H1 (cell line): ENCODE results near the gene ERCC3. TPM values are rescaled to one million over a fixed set of nuclear protein-coding genes. Genes with fewer than 3 reads are reported as not detected.

Experiments used
- BACH1 ChIP-seq: IDR thresholded peaks from 2 replicates; pipeline ENCODE4 v1.6.1; 2012; ENCODE audit warnings: low read length, improper control_type of control experiment
- CBX5 ChIP-seq: fragments of 300-800, 300-1000 bp; sonication (generic); IDR thresholded peaks from 2 replicates; pipeline ENCODE4 v1.7.1; 2016; ENCODE audit warnings: antibody characterized with exemption, low read length, low read depth
- CTBP2 ChIP-seq: IDR thresholded peaks from 2 replicates; pipeline ENCODE4 v1.7.0; 2011; ENCODE audit warnings: borderline replicate concordance, mild to moderate bottlenecking, moderate library complexity, mixed read lengths, low read length; ENCODE audit not compliant: insufficient read depth, insufficient read length
- EP300 ChIP-seq, 2 experiments: IDR thresholded peaks; 1 replicate in 1 of 2; 2 replicates in 1 of 2; pipeline ENCODE4 v1.6.1; 2011 to 2012; ENCODE audit warnings: low read depth in 2 of 2, low read length in 2 of 2, mild to moderate bottlenecking in 2 of 2, borderline replicate concordance in 1 of 2, inconsistent platforms in 1 of 2, moderate library complexity in 1 of 2
- KDM4A ChIP-seq: IDR thresholded peaks from one replicate; pipeline ENCODE4 v1.7.1; 2012; ENCODE audit warnings: low read depth, mild to moderate bottlenecking, moderate library complexity, low read length, inconsistent platforms; ENCODE audit not compliant: severe bottlenecking
- MAFK ChIP-seq: IDR thresholded peaks from 2 replicates; pipeline ENCODE4 v1.6.1; 2012; ENCODE audit warnings: low read depth, mild to moderate bottlenecking, improper control_type of control experiment, low read length
- NANOG ChIP-seq: IDR thresholded peaks from 2 replicates; pipeline ENCODE4 v1.6.1; 2011; ENCODE audit warnings: low read length, low read depth, mild to moderate bottlenecking, inconsistent platforms; ENCODE audit not compliant: insufficient read depth, poor library complexity, severe bottlenecking
- POLR2A ChIP-seq, 2 experiments: IDR thresholded peaks; 1 replicate in 1 of 2; 2 replicates in 1 of 2; pipeline ENCODE4 v1.6.1; 2011; ENCODE audit warnings: low read depth in 2 of 2, low read length in 2 of 2, mild to moderate bottlenecking in 2 of 2; ENCODE audit errors: control extremely low read depth in 1 of 2
- RAD21 ChIP-seq, 2 experiments: IDR thresholded peaks in 1 of 2; conservative IDR thresholded peaks in 1 of 2; 2 replicates each; pipeline ENCODE4 v1.6.1; 2011; ENCODE audit warnings: low read depth in 2 of 2, low read length in 2 of 2, improper control_type of control experiment in 1 of 2, inconsistent platforms in 1 of 2, mild to moderate bottlenecking in 1 of 2, moderate library complexity in 1 of 2
- RFX5 ChIP-seq: IDR thresholded peaks from 2 replicates; pipeline ENCODE4 v1.6.1; 2011; ENCODE audit warnings: low read depth, low read length, improper control_type of control experiment, borderline replicate concordance
- SAP30 ChIP-seq: fragments of 300-600 bp; sonication (generic); IDR thresholded peaks from 2 replicates; pipeline ENCODE4 v1.7.1; 2012; ENCODE audit warnings: low read length, moderate library complexity, mild to moderate bottlenecking, inconsistent platforms; ENCODE audit not compliant: insufficient read depth, insufficient replicate concordance
- SIX5 ChIP-seq: IDR thresholded peaks from 2 replicates; pipeline ENCODE4 v1.6.1; 2011; ENCODE audit warnings: mild to moderate bottlenecking, low read depth, low read length
- SRF ChIP-seq: IDR thresholded peaks from 2 replicates; pipeline ENCODE4 v1.6.1; 2011; ENCODE audit warnings: mild to moderate bottlenecking, low read depth, low read length, moderate library complexity
- polyA plus RNA-seq, 7 experiments: library from polyadenylated mRNA; depleted of rRNA in 3 of 7; stranded (reverse) in 5 of 7; unstranded in 2 of 7; fragments of >200 nt in 5 of 7; fragments of 200-250 nt in 2 of 7; gene quantifications; 1 replicate in 5 of 7; 2 replicates in 1 of 7; 4 replicates in 1 of 7; pipeline versions ENCODE4 v1.2.1 to v1.2.3, GENCODE V29; 2011 to 2013; ENCODE audit warnings: missing spikeins in 2 of 7, mixed read lengths in 2 of 7
- total RNA-seq: library from RNA; stranded (reverse); fragmentation: NEBNext Ultra II Directional; extraction: Animal tissue kit (Norgen Biotek cat#: 25700); gene quantifications from 2 replicates; pipeline ENCODE4 v1.2.1, GENCODE V29; 2021
- TF ChIP-seq, protein P1 (sequence below): IDR thresholded peaks from 2 replicates; pipeline ENCODE4 v1.6.1; 2012; ENCODE audit warnings: inconsistent platforms

ERCC3 gene
- total and polyA plus RNA-seq, 2 of the 8 experiments (the other 6 are each of a cell fraction or from before 2014, with no cell fraction given) = 41.8 to 48.9 TPM

DNA sequence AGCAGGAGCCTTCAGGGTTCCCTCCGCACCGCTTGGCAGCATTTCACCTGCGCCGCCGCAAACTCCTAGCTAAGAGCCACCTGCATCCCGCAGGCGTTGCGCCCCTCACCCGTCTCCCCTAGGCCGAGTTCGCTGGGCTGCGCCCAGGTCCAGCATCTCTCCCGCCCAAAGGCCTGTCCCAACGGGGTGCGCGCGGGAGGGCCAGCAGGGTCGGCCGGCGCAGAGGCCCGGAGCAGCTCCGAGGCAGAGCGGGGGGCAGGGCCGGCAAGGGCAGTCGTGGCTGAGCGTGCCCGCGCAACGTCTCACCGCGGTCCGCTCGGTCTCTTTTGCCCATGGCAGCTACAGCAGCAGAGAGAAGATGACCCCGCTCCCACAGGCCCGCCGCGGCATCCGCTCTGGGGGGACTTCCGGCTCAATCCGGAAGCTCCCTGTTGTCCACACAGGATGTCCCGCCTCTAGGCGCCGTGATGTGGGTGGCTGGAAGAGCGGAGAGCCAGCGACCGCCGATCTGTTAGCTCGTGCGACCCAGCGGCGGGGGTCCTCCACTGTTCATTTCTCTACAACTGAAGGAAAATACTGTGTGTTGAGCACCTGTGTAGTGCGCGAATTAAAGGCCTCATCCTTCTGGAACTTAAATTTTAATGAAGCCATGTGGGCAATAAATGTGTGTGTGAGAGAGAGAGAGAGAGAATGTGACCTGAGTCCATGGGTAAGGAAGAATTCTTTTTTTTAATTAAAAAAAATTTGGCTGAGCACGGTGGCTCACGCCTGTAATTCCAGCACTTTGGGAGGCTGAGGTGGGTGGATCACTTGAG is at the start of gene ERCC3 (continued):
- TF ChIP-seq, protein P1, sequence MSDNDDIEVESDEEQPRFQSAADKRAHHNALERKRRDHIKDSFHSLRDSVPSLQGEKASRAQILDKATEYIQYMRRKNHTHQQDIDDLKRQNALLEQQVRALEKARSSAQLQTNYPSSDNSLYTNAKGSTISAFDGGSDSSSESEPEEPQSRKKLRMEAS = peak; percentile 60; the same call in 1 of the 2 replicates
- TF ChIP-seq RFX5 = no peak
- TF ChIP-seq NANOG = no peak
- TF ChIP-seq POLR2A (IDR thresholded peaks at IDR 0.05; ENCODE audit: control extremely low read depth in 1 of 2, low read depth in 2 of 2, low read length in 2 of 2) = peak; percentile 80 to 89
- TF ChIP-seq MAFK = no peak
- no peak for TF ChIP-seq BACH1
- TF ChIP-seq CTBP2 = no peak
- no peak for TF ChIP-seq CBX5
- TF ChIP-seq KDM4A = peak; percentile 76
- no peak for TF ChIP-seq SRF
- TF ChIP-seq RAD21 (IDR thresholded peaks at IDR 0.05 in 1 of 2, conservative IDR thresholded peaks at IDR 0.05 in 1 of 2; ENCODE audit: low read depth in 2 of 2, low read length in 2 of 2) = no peak; a peak in 1 of 4 replicates
- no peak for TF ChIP-seq EP300 (IDR thresholded peaks at IDR 0.05; ENCODE audit: borderline replicate concordance in 1 of 2, low read depth in 2 of 2, low read length in 2 of 2)
- no peak for TF ChIP-seq SAP30
- TF ChIP-seq SIX5 = no peak
